ENCODE data around the gene MRPL44. TPM values are rescaled to one million over a fixed set of nuclear protein-coding genes. Genes with fewer than 3 reads are reported as not detected.

Gene MRPL44
- total and polyA plus RNA-seq, 2 donors (not counting 1 experiment from before 2014, with no cell fraction given) = 8.9 to 26.7 TPM

DNA sequence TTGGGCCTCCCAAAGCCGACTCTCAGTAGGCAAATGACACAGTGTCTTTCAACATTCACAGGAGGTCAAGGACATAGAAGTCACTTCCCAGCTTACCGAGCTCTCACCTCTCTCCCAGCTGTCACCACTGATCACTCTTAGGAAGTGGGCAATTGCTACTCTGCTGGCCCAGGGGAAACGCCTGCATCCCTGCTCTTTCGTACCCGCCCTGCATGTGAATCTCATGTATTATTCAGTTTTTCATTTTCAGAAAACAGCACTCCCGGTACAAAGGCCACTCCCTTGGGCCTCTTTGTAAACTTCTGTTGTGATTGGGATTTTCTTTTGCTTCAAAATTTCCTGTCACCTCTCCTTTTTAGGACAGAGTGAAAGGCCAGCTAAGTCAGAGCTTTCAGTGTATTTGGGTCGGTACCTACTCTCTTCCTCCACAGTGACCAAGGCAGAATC, 15.4 kb downstream of the MRPL44 start:
- no peaks in the 10 kb centered on the region for H4K20me1 ChIP-seq (ENCODE audit: control insufficient read depth, insufficient read depth, low read length, poor library complexity, severe bottlenecking)
- peaks cover 0 to 3% of the 10 kb centered on the region in 2 donors for H3K4me1 ChIP-seq (ENCODE audit: control insufficient read depth in 2 of 2, insufficient read depth in 2 of 2, low read length in 2 of 2)
- Mint-ChIP-seq H3K4me1 (peaks cover 3% of the 10 kb centered on the region), H3K9me3 (ENCODE audit: insufficient read depth) (no peaks in the 10 kb centered on the region), H3K4me3 (no peak overlapping the region), H3K27ac (no peak overlapping the region), H3K27me3 (no peaks in the 10 kb centered on the region)
- no peak overlapping the region for H3K9ac ChIP-seq (ENCODE audit: low read length)
- H2AFZ ChIP-seq (ENCODE audit: insufficient read depth, low read depth, low read length, poor library complexity, severe bottlenecking) = no peak overlapping the region
- H3K79me2 ChIP-seq (ENCODE audit: control insufficient read depth, insufficient read depth, low read length) = no peaks in the 10 kb centered on the region
- intact Hi-C loops (cut with micrococcal nuclease) = loop anchor here (10.0 kb wide), 1 partner anchor 382 kb away; no protein-coding TSS in a partner anchor
- no peak overlapping the region for H3K4me3 ChIP-seq (ENCODE audit: control extremely low read depth in 1 of 5, extremely low read depth in 1 of 5, insufficient read depth in 1 of 5, low read depth in 2 of 5, low read length in 4 of 5)
- H3K27ac ChIP-seq (ENCODE audit: low read length in 2 of 2) = no peak overlapping the region
- DNase-seq (no peak), ATAC-seq (ENCODE audit: low read depth) (no peak)
- CTCF ChIA-PET = interaction anchor here (0.7 to 10.7 kb wide), 5 partner anchors 12 to 400 kb away, joined by 3 to 211 read pairs (median 47); no protein-coding TSS in a partner anchor
- 98% methylated on average over 6 of the region's 7 CpGs for WGBS (ENCODE audit: insufficient coverage)
- no peak overlapping the region for H3K4me2 ChIP-seq (replicated peaks; ENCODE audit: low read depth, low read length, poor library complexity, severe bottlenecking)
- H3K27me3 ChIP-seq (replicated peaks in 1 of 4; ENCODE audit: control extremely low read depth in 1 of 4, control insufficient read depth in 3 of 4, insufficient read depth in 4 of 4, low read length in 3 of 4) = no peaks in the 10 kb centered on the region
- H3K36me3 ChIP-seq (replicated peaks in 1 of 2; ENCODE audit: control extremely low read depth in 1 of 2, control insufficient read depth in 1 of 2, extremely low read depth in 1 of 2, insufficient read depth in 2 of 2, low read length in 1 of 2) = peaks cover 3 to 13% of the 10 kb centered on the region in 2 experiments
- POLR2A ChIA-PET = no interaction called here
- TF ChIP-seq, protein P1, sequence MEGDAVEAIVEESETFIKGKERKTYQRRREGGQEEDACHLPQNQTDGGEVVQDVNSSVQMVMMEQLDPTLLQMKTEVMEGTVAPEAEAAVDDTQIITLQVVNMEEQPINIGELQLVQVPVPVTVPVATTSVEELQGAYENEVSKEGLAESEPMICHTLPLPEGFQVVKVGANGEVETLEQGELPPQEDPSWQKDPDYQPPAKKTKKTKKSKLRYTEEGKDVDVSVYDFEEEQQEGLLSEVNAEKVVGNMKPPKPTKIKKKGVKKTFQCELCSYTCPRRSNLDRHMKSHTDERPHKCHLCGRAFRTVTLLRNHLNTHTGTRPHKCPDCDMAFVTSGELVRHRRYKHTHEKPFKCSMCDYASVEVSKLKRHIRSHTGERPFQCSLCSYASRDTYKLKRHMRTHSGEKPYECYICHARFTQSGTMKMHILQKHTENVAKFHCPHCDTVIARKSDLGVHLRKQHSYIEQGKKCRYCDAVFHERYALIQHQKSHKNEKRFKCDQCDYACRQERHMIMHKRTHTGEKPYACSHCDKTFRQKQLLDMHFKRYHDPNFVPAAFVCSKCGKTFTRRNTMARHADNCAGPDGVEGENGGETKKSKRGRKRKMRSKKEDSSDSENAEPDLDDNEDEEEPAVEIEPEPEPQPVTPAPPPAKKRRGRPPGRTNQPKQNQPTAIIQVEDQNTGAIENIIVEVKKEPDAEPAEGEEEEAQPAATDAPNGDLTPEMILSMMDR (IDR thresholded peaks at IDR 0.05) = no peak
- TF ChIP-seq EZH2 (IDR thresholded peaks at IDR 0.05; ENCODE audit: borderline replicate concordance, insufficient read depth, low read depth, low read length, poor library complexity, severe bottlenecking) = no peak
- no peaks in the 10 kb centered on the region for H3K9me3 ChIP-seq (ENCODE audit: control extremely low read depth in 1 of 3, control insufficient read depth in 2 of 3, insufficient read depth in 1 of 3, low read length in 2 of 3)

DNA sequence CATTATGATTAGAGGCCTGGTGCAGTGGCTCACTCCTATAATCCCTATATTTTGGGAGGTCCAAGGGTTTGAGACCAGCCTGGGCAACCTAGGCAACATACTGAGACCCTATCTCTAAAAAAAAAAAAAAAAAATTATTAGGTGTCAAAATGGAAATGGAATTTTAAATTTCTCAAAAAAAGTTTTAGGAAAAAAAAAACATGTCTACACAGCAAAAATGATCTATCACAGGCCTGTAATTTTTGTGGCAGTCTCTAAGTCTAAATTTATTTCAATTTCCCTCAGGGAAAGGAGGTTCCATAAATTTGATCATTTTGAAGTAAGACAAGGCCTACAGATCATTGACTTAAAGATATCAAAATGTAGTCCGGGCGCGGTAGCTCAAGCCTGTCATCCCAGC, 16.3 kb downstream of the MRPL44 start:
- no peak overlapping the region for H3K27ac Mint-ChIP-seq
- no peak for TF ChIP-seq EZH2 (IDR thresholded peaks at IDR 0.05; ENCODE audit: borderline replicate concordance, insufficient read depth, low read depth, low read length, poor library complexity, severe bottlenecking)
- H2AFZ ChIP-seq (ENCODE audit: insufficient read depth, low read depth, low read length, poor library complexity, severe bottlenecking) = no peak overlapping the region
- H3K4me3 Mint-ChIP-seq = no peak overlapping the region
- intact Hi-C loops (cut with micrococcal nuclease) = loop anchor here (10.0 kb wide), 1 partner anchor 381 kb away; no protein-coding TSS in a partner anchor
- ATAC-seq (ENCODE audit: low read depth) (no peak), DNase-seq (no peak)
- H3K27me3 ChIP-seq (replicated peaks in 1 of 4; ENCODE audit: control extremely low read depth in 1 of 4, control insufficient read depth in 3 of 4, insufficient read depth in 4 of 4, low read length in 3 of 4) = no peaks in the 10 kb centered on the region
- WGBS (ENCODE audit: insufficient coverage) = 90% methylated on average over 3 of the region's 3 CpGs
- H3K9me3 ChIP-seq (ENCODE audit: control extremely low read depth in 1 of 3, control insufficient read depth in 2 of 3, insufficient read depth in 1 of 3, low read length in 2 of 3) = no peaks in the 10 kb centered on the region
- CTCF ChIA-PET = interaction anchor here (1.2 to 10.7 kb wide), 3 partner anchors 11 to 313 kb away, joined by 5 to 211 read pairs (median 61); no protein-coding TSS in a partner anchor
- H3K9ac ChIP-seq (ENCODE audit: low read length) = no peak overlapping the region
- H3K4me3 ChIP-seq (ENCODE audit: control extremely low read depth in 1 of 5, extremely low read depth in 1 of 5, insufficient read depth in 1 of 5, low read depth in 2 of 5, low read length in 4 of 5) = no peak overlapping the region
- POLR2A ChIA-PET = no interaction called here
- no peaks in the 10 kb centered on the region for H3K9me3 Mint-ChIP-seq (ENCODE audit: insufficient read depth)
- H4K20me1 ChIP-seq (ENCODE audit: control insufficient read depth, insufficient read depth, low read length, poor library complexity, severe bottlenecking) = no peaks in the 10 kb centered on the region
- peaks cover 3 to 10% of the 10 kb centered on the region in 2 experiments for H3K36me3 ChIP-seq (replicated peaks in 1 of 2; ENCODE audit: control extremely low read depth in 1 of 2, control insufficient read depth in 1 of 2, extremely low read depth in 1 of 2, insufficient read depth in 2 of 2, low read length in 1 of 2)
- no peak overlapping the region for H3K4me2 ChIP-seq (replicated peaks; ENCODE audit: low read depth, low read length, poor library complexity, severe bottlenecking)
- no peaks in the 10 kb centered on the region for H3K27me3 Mint-ChIP-seq
- no peak overlapping the region for H3K27ac ChIP-seq (ENCODE audit: low read length in 2 of 2)
- H3K79me2 ChIP-seq (ENCODE audit: control insufficient read depth, insufficient read depth, low read length) = no peaks in the 10 kb centered on the region
- peaks cover 3% of the 10 kb centered on the region for H3K4me1 Mint-ChIP-seq
- H3K4me1 ChIP-seq (ENCODE audit: control insufficient read depth in 2 of 2, insufficient read depth in 2 of 2, low read length in 2 of 2) = peaks cover 0 to 3% of the 10 kb centered on the region in 2 donors
